Endometrium (tissue), 2 donors: Measurements from ENCODE around the gene ZNF358.
A peak's percentile ranks its signal among the peaks of the same experiment; 100 is the strongest.

ENCODE experiments used
- FAIRE-seq: peaks from 2 replicates; lab custom pipeline; 2012; peaks lifted over from hg19 to GRCh38; lab: Jason Lieb, UNC
- donor health status: control.
- donor health status: control.

Gene ZNF358

DNA sequence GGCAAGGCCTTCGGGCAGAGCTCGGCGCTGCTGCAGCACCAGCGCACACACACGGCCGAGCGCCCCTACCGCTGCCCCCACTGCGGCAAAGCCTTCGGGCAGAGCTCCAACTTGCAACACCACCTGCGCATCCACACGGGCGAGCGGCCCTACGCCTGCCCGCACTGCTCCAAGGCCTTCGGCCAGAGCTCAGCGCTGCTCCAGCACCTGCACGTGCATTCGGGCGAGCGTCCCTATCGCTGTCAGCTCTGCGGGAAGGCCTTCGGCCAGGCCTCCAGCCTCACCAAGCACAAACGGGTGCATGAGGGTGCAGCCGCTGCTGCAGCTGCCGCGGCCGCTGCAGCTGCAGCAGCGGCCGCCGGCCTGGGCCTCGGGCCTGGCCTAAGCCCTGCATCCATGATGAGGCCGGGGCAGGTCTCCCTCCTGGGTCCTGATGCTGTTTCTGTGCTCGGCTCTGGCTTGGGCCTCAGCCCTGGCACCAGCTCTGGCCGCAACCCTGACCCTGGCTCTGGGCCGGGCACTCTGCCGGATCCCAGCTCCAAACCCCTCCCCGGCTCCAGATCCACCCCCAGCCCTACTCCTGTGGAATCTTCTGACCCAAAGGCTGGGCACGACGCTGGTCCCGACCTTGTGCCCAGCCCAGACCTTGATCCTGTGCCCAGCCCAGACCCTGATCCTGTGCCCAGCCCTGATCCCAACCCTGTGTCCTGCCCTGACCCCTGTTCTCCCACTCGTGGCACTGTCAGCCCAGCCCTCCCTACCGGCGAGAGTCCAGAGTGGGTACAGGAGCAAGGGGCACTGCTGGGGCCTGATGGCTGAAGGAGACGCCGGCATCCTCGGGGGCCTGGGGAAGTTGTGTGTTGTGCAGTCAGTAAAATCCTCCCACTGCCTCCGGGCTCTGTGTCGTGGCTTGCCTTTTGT, 4.5 kb downstream of the ZNF358 start:
- no peak for FAIRE-seq

DNA sequence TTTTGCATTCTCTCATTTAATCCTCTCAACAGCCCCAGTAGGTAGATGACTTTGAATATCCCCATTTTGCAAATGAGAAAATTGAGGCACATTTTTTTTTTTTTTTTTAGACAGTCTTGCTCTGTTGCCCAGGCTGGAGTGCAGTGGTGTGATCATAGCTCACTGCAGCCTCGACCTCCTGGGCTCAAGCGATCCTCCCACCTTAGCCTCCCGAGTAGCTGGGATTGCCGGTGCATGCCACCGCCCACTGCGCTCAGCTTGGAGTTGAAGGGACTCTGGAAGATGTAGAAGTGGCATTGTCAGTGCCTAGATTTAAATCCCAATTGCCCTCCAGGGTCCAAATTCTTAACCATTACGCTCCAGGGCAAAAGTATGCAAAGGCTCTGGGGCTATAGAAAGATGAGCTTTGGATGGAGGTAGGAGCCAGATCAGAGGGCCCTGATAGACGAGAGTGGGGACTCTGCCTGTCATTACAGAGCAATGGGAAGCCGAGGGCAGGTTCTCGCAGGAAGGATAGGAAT, 5.7 kb downstream of the ZNF358 start:
- no peak for FAIRE-seq

DNA sequence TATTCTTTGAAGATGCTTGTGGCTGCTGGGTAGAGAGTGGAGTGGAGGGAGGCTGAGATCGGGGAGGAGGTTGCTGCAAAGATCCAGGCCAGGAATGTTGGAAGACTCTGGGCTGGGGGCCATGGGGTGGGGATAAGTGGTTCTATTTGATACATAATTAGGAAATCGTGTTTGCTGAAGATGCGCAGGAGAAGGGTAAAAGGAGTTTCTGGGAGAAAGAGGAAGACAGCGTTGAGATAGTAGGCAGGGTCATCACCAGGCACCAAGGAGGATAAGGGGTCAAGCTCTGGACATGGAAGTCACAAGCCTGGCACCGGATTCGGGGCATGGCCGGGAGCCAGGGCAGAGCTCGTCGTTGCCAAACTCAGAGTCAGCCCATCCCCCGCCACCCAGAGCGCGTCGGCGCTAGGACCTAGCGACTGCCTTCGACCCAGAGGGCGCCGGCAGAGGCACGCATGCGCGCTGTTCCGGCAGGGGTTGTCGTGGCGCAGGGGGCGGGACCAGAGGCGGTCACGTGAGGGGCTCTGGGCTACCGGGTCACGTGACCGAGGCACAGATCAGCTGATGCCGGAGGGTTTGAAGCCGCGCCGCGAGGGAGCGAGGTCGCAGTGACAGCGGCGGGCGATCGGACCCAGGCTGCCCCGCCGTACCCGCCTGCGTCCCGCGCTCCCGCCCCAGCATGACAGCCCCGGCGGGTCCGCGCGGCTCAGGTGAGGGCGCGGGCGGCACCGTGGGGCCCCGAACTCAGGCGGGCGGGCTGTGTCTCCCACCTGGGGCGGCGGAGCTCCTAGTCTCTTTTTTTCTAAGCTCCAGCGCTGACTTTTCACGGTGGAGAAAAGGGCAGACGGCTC, 6.4 kb downstream of the ZNF358 start, which contains the start of gene MCOLN1:
MCOLN1 (plus strand) TSS at position 553 of the 851 bp plus-strand sequence; CDS start at position 680, 127 bp downstream.
- peak; percentile 80 for FAIRE-seq

DNA sequence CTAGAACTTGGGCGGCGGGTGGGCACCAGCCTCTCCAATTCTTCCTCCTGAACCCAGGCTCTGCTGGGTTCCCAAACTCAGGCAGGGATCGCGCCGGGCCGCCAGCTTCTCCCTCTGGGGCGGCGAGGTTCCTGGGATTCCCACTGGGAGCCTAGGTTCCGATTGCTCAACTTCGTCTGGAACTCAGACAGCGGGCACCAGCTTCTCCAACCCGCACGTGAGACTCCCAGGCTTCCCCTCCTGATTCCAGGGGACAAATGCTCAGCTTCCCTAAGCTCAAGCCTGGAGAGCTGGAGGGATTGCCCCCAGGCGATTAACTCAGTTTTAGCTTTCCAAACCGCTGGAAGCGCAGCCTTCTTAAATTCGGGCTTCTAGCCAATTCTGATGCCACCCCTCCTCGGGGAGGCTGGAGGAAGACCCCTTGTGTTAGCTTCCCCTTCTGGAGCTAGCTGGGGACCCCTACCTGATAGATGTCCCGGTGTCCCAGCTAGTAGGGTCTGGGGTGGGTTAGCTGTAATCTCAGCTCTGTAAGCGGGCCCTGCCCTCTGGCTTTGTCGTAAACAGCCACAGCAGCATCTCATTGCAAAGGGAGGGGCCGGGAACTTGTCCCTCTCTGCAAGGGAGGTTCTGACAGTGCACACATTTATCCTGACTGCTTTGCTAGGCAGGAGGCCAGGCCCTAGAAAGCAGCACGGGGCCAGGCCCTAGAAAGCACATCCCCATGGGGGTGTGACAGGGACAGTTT, 7.2 kb downstream of the ZNF358 start:
- FAIRE-seq, result no peak

- no peak for FAIRE-seq
Observed at GRCh38 chr19:7524523-7524922, 8.6 kb downstream of the ZNF358 start.

- FAIRE-seq, result no peak
Observed at GRCh38 chr19:7524992-7525739, 9.3 kb downstream of the ZNF358 start.

DNA sequence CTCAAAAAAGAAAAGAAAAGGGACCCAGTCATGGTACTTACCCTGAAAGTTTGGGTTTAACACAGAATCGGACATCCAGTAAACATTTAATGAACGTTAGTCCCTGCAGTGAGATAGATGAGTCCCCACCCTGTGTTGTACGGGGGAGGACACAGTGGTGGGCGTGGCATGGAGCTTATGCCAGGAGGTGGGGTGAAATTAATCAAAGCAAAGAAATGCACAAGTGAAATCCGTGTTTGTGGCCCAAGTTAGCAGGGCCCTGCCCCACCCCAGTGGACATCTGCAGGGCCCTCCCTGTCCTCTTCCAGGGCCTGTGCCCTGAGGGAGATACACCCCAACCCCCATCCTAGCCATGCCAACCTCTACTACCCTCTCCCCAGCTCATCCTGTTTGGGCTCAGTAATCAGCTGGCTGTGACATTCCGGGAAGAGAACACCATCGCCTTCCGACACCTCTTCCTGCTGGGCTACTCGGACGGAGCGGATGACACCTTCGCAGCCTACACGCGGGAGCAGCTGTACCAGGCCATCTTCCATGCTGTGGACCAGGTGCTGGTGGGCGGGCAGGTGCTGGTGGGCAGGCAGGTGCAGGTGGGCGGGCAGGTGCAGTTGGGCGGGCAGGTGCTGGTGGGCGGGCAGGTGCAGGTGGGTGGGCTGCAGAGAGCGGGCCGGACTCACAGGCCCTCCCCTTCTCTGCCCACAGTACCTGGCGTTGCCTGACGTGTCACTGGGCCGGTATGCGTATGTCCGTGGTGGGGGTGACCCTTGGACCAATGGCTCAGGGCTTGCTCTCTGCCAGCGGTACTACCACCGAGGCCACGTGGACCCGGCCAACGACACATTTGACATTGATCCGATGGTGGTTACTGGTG, 10.4 kb downstream of the ZNF358 start:
- no peak for FAIRE-seq

GRCh38 chr19:7527516-7528191, 11.8 kb downstream of the ZNF358 start:
- FAIRE-seq, result no peak

DNA sequence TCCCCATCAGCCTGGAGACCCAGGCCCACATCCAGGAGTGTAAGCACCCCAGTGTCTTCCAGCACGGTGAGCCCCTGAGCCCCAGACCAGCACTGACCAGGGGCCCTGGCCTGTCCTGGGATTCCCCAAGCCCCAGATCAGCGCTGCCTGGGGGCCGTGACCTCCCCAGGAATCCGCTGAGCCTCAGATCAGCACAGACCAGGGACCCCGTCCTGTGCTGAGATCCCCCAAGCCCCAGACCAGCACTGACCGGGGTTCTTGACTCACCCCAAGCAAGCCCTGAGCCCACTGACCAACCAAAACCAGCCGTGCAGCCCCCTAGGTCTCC, 12.3 kb downstream of the ZNF358 start:
- no peak for FAIRE-seq

DNA sequence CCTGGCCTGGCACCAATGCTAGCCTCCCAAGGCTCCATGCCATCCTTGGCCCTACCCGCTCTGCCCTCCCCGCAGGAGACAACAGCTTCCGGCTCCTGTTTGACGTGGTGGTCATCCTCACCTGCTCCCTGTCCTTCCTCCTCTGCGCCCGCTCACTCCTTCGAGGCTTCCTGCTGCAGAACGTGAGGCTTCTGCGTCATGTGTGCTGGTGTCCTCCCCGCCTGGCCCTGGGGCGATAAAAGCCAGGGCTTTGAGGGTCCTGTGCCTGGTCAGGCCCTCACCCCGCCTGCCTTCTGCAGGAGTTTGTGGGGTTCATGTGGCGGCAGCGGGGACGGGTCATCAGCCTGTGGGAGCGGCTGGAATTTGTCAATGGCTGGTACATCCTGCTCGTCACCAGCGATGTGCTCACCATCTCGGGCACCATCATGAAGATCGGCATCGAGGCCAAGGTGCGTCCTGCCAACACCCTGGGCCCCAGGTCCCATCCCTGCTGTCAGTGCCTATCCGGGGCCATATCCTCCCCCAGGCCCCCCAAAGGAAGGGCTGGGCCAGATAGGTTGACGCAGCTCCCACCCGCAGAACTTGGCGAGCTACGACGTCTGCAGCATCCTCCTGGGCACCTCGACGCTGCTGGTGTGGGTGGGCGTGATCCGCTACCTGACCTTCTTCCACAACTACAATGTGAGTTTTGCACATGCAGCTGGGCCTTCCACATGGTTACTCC, 12.8 kb downstream of the ZNF358 start:
- FAIRE-seq, result no peak

DNA sequence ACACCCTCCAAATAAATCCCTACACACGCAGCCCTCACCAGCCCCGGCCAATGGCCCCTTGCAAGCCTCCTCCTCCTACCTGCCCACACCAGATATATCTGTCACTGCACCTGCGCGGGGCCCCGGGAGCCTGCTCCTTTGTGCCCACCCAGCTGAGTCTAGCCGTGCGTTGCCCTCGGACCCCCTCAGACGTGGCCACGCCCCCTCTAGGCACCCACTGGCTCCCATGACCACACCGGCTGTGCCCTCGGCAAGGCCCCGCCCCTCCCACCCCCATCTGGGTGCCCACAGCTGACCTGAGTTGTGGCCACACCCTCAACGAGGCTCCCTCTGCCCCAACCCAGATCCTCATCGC, 13.3 kb downstream of the ZNF358 start:
- no peak for FAIRE-seq

- no peak for FAIRE-seq
Observed at GRCh38 chr19:7529610-7530490, 13.9 kb downstream of the ZNF358 start.

DNA sequence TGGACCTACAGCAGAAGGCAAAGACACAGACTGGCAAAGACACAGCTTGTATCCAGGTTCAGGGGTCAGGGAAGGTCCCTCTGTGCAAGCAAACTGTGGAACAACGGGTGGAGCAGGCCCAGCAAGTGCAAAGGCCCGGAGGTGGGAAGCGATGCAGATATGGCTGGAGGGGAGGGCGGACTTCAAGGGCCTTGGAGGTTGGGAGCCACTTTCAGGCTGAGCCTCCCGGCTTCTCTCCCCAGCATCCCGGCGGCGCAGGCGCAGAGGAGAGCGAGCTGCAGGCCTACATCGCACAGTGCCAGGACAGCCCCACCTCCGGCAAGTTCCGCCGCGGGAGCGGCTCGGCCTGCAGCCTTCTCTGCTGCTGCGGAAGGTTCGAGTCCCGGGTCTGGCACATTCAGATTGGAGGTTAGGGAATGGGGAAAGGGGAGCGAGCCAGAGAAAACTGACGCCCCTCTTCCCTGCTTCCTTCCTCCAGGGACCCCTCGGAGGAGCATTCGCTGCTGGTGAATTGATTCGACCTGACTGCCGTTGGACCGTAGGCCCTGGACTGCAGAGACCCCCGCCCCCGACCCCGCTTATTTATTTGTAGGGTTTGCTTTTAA, 17.5 kb downstream of the ZNF358 start:
- no peak for FAIRE-seq

- FAIRE-seq, result no peak
Observed at GRCh38 chr19:7533925-7534480, 18.1 kb downstream of the ZNF358 start.

- FAIRE-seq, result no peak
Observed at GRCh38 chr19:7534531-7535046, 18.7 kb downstream of the ZNF358 start.

DNA sequence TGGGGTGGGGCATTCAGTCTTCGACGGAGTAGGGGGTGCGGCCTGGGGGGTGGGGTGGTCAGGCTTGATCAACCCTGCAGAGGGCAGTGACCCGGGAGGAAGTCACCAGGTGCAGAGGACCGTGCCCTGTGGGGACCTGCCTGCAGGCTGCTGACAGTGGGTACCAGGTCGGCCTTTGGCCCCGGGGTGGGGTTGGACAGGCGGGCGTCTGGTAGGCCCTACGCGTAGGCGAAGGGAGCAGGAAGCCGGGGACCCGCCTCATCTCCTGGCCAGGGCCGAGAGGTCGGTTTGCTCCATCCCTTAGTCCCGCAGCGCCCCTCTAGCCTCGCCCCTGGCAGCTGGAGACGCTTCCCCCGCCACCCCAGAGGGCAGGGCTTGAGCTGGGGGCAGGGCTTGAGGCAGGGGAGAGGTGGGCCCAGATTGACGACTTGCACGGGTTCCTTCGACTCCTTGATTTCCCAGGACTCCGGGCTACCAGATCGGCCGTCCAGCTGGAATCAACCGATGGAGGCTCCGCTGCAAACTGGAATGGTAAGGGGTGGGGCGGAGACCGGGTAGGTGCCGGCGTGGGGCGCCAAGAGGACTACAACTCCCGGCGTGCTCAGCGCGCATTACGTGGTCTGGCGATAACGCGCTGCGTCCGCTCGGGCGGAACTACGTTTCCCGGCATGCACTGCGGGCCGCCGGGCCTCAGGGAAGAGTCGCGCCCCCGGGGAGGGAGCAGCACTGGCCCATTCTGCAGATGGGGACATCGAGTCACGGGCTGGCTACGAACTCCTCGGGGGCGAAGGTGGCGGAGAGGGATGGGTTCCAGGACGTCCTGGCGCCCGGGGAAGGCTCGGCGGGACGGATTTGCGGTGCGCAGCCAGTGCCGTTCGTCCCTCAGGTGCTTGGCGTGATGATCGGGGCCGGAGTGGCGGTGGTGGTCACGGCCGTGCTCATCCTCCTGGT, 19.4 kb downstream of the ZNF358 start, which contains the start of gene PNPLA6:
PNPLA6 (plus strand) TSS at position 671 of the 951 bp plus-strand sequence; CDS start at position 743, 72 bp downstream.
- FAIRE-seq, result peak; percentile 26
